GM19468 (cell line): ENCODE measurements around the gene PRRT1.

ENCODE experiments used
- ATAC-seq: cut with Tn5 transposase; IDR thresholded peaks from one replicate; pipeline ENCODE4 v1.9.1; 2021; ENCODE audit warnings: mild to moderate bottlenecking, moderate library complexity, moderate number of reproducible peaks; ENCODE audit not compliant: unreplicated experiment; ENCODE audit errors: extremely low read depth

Gene PRRT1

DNA sequence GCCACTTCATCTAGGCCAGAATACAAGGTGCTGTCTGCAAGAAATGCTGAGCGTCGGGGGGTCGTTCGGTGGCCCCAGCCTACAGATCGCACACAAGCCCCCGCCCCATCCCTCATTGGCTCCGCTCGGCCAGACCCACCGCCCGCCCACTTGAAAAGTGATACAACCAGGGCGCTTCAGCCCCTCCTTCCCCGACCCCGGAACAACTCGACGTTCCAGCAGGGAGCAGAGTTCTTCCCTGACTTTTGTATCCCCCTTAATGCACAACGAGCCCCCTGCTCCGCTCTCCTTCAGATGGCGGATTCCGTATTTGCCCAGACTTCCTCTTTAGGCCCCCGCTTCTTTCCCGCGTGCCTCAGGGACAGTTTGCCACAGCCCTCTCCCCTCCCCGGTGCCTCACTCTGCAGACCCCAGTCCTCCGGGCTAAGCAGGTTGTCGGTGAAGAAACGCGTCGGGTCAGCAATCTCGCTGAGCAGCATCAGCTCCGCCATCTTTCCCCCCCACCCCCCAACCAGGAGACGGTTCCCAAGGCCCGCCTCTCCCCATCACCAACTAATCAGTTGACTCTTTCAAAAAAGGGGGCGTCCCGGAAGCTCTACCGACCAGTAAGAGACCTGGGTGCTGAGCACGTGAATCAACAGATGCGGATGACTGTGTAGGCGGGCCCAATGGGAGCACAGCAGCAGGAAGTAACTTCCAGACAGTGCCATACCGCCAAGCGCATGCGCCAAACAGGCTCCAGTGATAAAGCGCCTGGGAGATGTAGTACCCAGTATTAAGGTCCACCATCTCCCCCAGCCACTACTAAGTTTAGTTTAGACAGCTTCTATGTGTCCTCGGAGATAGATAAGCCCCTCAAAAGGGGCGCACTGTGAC lies 23.8 kb downstream of the PRRT1 start, which contains the start of gene ATF6B:
Gene ATF6B (minus strand): TSS at position 530 of the 876 bp plus-strand sequence. CDS start 39 bp downstream, at position 491.
- peak; percentile 81 for ATAC-seq

DNA sequence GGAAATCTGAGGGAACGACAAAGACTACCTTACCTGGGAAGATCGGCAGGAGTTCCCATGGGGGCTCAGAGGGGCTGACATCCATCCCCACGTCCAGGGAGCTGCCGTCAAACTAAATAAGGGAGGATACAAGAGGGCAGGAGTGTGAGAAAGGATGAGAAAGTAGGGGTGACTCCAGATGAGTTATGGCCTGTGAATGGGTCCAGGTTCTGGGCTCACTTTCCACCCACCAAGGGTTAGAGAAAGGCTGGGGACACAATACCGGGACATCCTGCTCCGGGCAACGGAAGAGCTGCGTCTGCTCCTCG lies 24.4 kb downstream of the PRRT1 start:
- no peak for ATAC-seq

DNA sequence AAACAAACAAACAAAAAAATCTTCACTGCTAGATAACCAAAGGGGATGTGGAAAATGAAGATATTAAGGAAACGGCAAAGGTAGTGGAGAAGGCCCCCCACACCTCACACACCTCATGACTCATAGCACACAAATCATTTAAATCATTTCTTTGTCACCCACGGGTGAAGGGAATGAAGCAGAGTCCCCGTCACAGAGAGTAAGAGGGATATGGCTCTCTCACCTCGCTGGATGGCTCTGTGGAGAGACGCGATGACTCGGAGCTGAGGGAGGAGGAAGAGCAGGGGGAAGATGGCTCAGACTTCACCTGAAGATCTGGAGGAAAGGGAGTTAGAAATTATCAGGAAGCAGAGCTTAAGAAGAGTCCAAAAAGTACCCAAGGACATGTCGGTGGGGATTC lies 24.9 kb downstream of the PRRT1 start:
- no peak for ATAC-seq

DNA sequence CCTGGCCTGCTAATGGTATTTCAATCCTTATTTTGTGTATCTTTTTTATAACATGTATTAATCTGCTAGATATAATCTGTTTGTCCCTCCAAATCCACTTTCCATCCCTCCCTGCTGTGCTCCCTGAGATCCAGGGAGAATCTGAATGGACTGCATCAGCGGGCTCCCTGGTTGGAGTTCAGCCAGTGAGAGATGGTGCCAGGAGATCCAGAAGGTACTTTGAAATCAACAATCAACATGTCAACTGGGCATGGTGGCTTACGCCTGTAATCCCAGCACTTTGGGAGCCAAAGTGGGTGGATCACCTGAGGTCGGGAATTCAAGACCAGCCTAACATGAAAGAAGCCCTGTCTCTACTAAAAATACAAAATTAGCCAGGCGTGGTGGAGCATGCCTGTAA lies 28.1 kb downstream of the PRRT1 start:
- no peak for ATAC-seq

DNA sequence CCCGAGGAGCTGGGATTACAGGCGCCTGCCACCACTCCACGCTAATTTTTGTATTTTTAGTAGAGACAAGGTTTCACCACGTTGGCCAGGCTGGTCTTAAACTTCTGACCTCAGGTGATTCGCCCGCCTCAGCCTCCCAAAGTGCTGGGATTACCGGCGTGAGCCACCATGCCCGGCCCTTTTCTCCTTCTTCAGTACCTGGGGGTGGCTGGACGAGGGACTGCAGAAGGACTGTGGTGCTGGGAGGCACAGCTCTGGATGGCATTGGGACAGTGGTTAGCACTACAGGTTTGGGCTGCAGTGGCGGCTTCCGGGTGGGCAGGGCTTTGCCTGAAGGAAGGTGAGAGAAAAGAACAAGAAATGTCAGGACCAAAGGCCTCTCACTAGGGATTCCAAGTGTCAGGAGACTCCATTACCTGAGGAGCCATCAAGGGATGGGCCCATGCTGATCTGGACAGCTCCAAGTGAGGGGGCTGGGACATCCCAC lies 31.1 kb downstream of the PRRT1 start:
- no peak for ATAC-seq

DNA sequence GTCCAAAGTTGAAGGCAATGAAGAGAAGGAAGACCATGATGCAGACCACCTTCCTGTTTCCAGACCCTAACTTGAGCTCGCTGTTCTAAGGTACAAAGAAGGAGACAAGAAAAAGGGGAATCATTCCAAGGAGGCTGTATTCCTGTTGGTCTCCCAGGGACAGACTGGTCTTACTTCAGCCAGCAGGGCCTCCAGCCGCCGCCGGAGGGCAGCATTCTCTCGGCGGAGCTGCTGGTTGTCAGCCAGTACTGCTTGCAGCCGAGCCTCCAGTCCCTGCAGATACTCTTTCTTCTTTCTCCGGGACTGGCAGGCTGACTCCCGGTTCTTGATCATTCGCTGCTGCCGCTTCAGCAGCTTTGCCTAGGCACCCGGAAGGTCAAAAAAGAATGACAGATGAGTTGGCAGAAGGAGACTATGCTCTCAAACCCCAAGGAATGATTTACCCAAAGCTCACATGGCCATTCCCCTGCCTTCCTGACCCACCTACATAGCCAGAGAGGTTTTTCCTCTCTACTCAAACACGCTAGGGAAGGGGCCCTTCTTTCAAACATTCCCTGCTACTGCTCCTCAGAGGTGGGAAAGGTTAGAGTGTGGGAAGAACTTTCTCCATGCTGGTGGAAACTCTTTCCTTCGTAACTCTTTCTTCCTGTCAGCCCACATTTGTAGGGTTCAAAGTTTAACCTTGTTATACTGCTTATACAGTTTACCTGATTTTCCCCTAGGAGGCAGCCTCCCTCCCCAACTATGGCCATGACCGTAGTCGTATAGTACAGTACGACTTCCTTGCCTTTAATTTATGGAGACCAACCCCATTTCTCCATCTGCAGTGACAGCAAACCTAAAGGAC lies 32.7 kb downstream of the PRRT1 start:
- ATAC-seq: no peak

DNA sequence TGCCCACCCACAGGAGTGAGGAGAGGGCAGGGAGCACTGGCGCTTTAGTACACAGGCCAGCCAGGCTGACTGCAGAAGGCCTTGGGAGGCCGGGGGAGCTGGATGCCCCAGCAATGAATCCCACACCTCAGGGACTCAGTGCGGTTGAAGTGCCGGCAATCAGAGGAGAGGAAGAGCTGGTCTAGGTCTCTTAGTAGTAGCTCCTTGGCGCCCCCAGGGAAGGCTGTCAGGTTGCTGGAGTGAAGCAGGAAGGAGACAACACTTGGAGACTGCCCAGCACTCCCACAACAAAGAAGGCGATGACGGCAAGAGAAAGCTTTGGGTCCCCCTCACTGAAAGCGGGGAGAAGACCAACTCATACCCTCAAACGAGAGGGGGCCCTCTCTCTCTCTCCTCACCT lies 34.3 kb downstream of the PRRT1 start:
- ATAC-seq: no peak

DNA sequence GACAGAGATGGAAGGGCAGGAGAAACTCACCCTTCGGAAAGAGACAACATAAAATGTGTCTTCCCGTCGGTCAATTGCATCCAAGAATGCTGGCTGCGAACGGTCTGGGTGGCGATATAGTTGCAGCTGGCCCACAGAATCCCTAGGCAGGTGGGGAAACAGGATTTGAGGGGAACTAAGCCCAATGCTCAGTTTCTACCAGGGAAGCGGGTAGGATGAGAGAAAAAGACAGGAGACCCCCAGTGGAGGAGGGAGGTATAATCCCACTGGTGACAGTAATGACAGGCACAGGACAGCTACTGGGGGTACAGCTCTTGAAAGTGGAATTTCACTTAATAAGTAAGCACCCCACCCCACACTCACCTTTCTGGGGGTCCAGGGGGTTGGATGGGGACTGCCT lies 35.1 kb downstream of the PRRT1 start:
- no peak for ATAC-seq

DNA sequence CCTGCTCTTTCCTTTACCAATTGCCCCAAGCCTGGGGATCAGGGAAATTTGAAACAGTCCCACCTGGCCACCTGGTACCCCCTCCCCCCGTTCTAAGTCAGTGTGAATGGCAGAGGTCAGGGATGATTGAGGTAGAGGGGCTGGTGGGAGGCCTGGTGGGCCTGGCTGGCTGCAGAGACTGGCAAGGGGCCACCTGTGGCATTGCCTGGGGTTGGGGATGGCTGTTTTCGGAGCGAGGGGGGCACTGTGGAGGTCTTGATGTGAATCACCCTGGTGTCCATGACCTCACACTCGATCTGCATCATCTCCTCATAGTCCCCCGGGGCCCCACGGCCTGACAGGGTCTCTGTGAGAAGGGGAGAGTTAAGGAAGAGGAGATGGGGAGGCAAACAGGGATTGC lies 36.1 kb downstream of the PRRT1 start:
- ATAC-seq: no peak

DNA sequence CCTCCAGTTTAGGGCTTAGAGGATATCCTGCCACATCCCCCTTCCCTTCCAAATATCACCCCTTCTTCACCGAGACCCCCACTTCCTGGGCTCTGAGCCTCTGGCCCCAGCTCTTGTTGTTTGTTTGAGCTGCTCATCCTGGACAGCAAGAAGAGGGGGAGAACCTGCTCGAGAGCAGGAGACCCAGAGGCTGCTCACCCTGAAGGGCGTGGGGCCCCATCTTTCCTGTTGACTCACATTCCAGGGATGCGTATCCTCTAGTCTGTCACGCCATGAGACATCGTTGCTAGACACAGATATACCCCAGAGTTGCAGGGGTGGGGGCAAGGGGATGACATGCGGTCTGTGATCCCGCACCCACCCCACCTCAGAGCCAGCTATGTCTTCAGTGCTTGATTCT lies 36.9 kb downstream of the PRRT1 start:
- no peak for ATAC-seq

DNA sequence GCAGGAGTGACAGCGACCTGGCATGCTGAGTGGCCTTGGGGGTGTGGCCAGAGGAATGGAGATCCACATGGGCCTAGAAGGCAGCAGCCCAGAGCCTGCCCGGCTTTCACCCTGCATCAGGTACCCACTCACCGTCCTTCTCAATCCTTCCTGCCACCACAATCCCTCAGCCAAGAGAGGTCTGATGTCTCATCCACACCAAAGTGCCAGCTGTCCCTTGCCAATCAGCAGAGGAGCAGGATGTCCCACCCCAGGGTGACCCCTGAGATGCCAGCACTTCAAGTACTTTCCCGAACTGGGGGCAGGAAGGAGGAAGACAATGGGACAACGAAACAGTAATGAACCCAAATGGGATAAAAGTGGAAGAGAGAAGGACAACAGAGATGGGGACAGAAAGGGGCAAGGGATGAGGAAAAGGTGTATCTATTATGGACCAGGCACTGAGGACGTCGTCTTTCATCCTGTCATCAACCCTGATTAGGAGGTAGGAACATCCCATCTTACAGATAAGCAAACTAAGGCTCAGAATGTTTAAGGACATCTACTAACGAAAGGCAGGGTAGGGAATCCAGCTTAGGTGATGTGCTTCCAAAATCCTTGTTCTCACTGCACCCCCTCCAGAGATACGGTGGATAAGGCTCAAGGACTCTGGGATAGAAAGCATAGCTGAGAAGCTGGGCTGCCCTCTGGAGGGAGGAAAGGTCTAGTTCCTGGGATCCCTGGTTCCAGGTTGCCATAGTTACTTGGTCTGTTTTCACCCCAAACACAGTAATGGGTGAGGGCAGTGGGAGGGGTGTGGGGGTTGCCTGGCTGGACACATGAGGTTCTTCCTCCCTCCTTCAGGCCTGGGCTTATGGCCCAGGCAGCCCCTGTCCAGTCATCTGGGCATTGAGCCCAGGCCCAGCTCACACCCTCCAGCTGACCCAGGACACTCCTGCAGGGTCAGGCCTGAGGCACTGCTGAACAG lies 38.1 kb downstream of the PRRT1 start:
- no peak for ATAC-seq

DNA sequence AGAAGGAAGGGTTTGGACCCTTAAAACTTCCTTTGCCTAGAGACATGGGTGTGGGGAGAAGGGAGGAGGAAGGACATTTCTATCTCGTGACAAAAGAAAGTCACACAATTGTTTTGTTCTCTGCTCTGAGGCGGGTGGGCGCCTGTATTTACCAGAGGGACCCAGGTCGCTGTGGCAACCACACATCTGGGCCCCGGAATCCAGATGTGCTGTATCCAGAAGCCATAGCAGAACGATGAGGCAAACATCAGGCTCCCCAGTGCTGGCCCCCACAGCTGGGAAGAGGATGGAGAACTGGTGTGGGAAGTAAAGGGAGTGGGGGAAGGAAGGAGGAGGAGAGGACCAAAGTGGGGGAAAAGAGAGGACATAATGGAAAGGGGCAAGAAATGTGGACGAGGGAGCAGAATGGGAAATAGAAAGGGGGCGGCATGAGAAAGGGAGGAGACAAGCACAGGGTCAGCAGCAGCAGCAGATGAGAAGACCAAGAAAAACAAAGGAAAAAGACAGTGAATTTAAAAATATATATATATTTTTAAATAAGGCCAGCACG lies 39.2 kb downstream of the PRRT1 start:
- ATAC-seq: no peak

DNA sequence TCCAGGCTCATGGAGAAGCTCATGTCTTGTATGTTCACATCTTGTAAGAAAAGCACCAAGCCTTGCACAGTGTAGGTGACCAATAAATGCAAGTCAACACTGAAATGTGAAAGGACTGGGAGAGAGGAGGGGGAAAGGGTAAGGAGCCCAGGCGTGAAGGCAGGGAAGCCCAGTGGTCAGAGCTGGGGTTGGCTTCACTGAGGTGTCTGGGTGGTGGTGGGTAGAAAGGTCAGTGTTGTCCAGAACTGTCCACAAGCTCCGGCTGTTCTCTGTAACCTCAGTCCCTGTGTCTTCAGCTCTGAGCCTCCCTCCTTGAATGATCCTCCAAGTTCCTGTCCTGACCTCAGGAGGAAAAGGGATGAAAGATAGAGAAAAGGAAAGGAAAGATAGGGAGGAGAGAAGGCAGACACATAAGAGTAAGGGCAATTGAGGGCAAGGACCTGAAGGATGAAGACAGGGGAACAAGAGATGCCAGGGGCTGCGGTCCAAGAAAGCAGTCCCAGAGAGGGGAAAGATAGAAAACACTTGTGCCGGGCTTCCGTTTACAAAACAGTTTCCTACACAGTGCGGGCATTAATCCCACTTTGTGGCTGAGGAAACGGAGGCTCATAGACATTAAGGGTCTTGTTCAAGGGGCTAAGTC lies 40.2 kb downstream of the PRRT1 start:
- no peak for ATAC-seq

DNA sequence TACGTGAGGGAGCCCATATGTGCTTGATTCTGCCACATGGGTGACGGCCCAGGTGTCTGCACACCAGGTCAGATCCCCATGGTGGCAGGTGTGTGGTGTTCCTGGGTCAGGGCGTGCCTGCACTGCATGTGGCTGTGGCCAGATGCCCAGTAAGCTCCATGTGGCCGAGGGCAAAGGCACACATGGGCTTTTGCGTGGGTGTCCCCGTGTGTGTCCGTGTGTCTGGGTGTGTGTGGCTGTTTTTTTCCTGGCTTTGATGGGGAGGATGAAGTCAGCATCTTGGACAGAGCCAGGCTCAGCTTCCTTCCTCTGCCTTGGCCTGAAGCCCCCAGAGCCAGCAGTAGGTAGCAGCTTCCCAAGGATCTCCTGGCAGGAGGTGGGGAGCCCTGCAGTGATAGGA lies 41.1 kb downstream of the PRRT1 start:
- no peak for ATAC-seq

DNA sequence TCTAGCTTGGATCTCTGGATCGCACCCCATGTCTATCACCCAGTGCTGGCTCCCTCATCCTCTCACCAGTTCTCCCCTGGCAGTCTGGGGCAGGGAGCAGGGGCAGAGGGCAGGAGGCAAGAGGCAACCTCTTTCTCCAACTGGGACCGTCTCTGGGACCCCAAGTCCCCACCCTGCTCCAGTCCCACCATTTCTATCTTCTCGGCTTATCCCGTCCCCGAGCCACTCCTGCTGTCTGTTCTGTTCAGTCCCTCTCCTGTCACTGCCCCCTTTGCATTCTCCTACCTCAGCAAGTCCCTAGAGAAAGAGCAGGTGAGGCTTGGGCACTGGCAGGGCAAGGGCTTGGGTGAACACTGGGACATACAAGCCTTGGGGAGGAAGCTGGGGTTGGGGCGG lies 42.0 kb downstream of the PRRT1 start:
- ATAC-seq: no peak

DNA sequence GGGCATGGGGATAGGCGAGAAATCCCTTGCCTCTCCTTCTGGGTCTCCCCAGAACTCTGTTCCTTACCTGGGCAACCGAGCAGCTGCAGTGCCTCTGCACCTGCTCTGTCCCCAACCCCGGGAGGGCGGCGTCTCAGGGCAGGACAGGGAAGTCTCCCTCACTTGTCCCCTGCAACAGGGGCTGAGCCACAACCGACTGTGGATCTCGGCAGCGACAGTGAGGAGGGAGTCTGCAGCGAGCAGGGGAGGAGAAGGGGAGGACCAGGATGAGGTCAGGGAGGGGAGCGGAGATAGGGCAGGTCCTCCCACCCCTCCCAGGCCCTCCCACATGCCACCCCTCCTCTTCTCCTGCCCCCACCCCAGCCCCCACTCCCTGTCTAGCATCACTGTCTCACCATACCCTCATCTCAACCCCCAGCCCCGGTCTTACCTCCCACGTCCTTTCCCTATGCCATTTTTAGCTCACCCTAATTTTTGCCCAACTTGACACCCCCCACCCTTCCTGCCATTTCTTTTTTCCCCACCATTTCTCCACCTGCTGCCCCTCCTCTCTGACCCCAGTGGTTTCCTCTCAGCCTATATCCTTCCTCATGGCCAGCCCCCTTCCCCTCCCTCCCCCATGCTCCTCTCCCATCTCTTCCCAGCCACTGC lies 42.5 kb downstream of the PRRT1 start, which contains the start of gene TNXB:
Gene TNXB (minus strand): TSS at position 225 of the 651 bp plus-strand sequence. CDS start 11,140 bp downstream, outside the sequence.
- ATAC-seq: no peak

DNA sequence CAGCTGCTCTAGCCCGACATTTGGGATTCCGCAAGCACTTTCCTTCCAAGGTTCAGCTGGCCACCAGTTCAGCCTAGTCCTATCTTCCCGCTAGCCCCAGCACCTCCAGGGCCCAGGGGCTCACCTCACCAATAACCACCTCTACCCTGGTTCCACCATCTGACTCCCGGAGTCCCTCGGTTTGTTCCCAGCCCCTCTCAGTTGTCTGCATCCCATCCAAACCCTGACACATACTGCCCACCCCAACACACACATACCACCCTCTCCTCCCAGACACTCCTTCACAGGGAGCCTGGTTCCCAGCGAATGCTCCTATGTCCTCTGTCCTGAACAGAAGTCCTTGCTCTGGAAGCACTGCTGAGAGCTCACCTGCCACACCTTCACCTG lies 43.0 kb downstream of the PRRT1 start:
- ATAC-seq: no peak

DNA sequence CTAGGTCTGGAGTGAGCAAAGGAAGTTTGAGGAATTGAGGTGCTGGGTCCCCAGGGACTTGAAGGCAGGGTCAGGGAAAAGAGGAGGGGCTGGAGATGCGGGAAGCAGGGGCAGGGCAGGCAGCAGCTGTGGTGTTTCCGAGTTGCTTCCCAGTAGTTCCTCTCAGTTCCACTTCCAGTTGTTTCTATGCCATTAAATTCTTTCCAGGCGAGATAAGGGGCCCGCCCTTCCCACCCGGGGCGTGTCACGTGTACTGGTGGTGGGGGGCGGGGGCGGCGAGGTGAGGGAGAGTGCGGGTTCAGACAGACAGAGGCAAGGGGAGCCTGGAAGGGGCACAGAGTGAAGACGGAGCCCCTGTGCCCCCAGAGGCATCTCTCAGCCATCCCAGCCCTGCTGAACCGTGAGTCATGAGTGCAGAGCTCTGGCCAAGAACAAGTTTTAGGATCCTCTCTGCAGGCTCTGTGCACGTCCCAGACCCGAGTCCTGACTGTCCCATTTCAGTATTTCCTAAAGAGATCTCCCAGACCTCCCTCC lies 43.6 kb downstream of the PRRT1 start:
- ATAC-seq: no peak

DNA sequence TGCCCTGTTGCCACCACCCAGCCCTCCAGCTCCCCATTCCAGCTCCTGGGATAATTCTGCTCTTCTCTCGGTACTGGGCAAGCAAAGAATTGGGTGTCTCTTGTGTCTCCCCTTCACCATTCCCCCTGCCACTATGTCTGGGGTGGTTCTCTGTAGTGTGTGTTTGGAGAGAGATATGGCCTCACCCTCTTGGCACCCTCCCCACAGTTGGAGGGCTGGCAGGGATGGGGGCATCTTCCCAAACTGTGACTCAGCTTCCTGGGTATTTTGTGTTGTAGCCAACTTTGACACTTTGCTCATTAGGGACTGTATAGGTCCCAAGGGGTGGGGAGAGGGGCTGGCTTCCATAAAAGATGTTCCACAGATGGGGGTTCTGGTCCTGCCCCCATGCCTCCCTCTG lies 44.3 kb downstream of the PRRT1 start:
- no peak for ATAC-seq
